Naive B cell (primary cell): ENCODE results near the gene MDH1. TPM values are rescaled to one million over a fixed set of nuclear protein-coding genes. Genes with fewer than 3 reads are reported as not detected.

ENCODE experiments used
- ATAC-seq, 2 donors: fragments of 150-1000 bp; cut with Tn5 transposase; 2 replicates each; pipeline ENCODE4 v1.10.0; 2021; ENCODE audit warnings: low read depth in 2 of 2, mild to moderate bottlenecking in 2 of 2, moderate library complexity in 2 of 2
- DNase-seq: peaks from one replicate; pipeline ENCODE4 v3.0.0; 2022
- H3K27ac Mint-ChIP-seq, 6 donors: one replicate each; pipeline ENCODE4 v1.8.0; 2020 to 2022; ENCODE audit warnings: mild to moderate bottlenecking in 6 of 6, mixed read lengths in 6 of 6, moderate library complexity in 5 of 6, inconsistent platforms in 2 of 6
- H3K27me3 Mint-ChIP-seq, 3 donors: one replicate each; pipeline ENCODE4 v1.8.0; 2021 to 2022; ENCODE audit warnings: mixed read lengths in 3 of 3, mild to moderate bottlenecking in 1 of 3
- H3K36me3 Mint-ChIP-seq, 2 donors: one replicate each; pipeline ENCODE4 v1.8.0; 2020 to 2022; ENCODE audit warnings: mixed read lengths in 2 of 2, inconsistent platforms in 1 of 2, mild to moderate bottlenecking in 1 of 2
- H3K4me1 Mint-ChIP-seq, 3 donors: one replicate each; pipeline ENCODE4 v1.8.0; 2020 to 2022; ENCODE audit warnings: mixed read lengths in 3 of 3, inconsistent platforms in 1 of 3, mild to moderate bottlenecking in 1 of 3, moderate library complexity in 1 of 3
- H3K4me3 Mint-ChIP-seq, 8 donors: one replicate each; pipeline ENCODE4 v1.8.0; 2020 to 2022; ENCODE audit warnings: mild to moderate bottlenecking in 8 of 8, mixed read lengths in 8 of 8, moderate library complexity in 8 of 8, inconsistent platforms in 2 of 8
- H3K9me3 Mint-ChIP-seq, 7 donors: one replicate each; pipeline ENCODE4 v1.8.0; 2020 to 2022; ENCODE audit warnings: mixed read lengths in 7 of 7, mild to moderate bottlenecking in 5 of 7, inconsistent platforms in 2 of 7, moderate library complexity in 1 of 7
- polyA plus RNA-seq, 6 donors: library from polyadenylated mRNA; unstranded; fragments of 300-500 nt; fragmentation: Illumina TruSeq; gene quantifications; one replicate each; pipeline ENCODE4 v1.2.3, GENCODE V29; 2021; ENCODE audit warnings: low read depth in 6 of 6

MDH1 gene
- polyA plus RNA-seq, 6 donors from 2014 or later, result 203 to 322 (median 271) TPM

GRCh38 chr2:63627866-63628265, 39.1 kb downstream of the MDH1 start:
- peaks cover 11 to 38% (median 23%) of the 10 kb centered on the region in 7 donors for H3K9me3 Mint-ChIP-seq
- H3K27me3 Mint-ChIP-seq, result peaks cover 4 to 18% (median 13%) of the 10 kb centered on the region in 3 donors
- peaks cover 0 to 19% of the 10 kb centered on the region in 2 donors for H3K36me3 Mint-ChIP-seq
- ATAC-seq (no peak), DNase-seq (no peak)
- no peak overlapping the region for H3K4me3 Mint-ChIP-seq
- H3K27ac Mint-ChIP-seq, result no peak overlapping the region
- no peaks in the 10 kb centered on the region for H3K4me1 Mint-ChIP-seq

GRCh38 chr2:63628403-63628942, 39.7 kb downstream of the MDH1 start:
- no peak for DNase-seq

GRCh38 chr2:63631501-63631900, 42.7 kb downstream of the MDH1 start:
- H3K27ac Mint-ChIP-seq, result no peak overlapping the region
- ATAC-seq (no peak), DNase-seq (no peak)
- H3K4me3 Mint-ChIP-seq, result no peak overlapping the region
- H3K27me3 Mint-ChIP-seq, result peaks cover 0 to 8% (median 7%) of the 10 kb centered on the region in 3 donors
- no peaks in the 10 kb centered on the region for H3K4me1 Mint-ChIP-seq
- H3K36me3 Mint-ChIP-seq, result peaks cover 0 to 19% of the 10 kb centered on the region in 2 donors
- peaks cover 20 to 67% (median 42%) of the 10 kb centered on the region in 7 donors for H3K9me3 Mint-ChIP-seq

More at GRCh38 chr2:63628403-63628942, 39.7 kb downstream of the MDH1 start:
- Mint-ChIP-seq H3K27me3 (peaks cover 4 to 13% (median 13%) of the 10 kb centered on the region in 3 donors), H3K9me3 (peaks cover 14 to 44% (median 27%) of the 10 kb centered on the region in 7 donors), H3K4me1 (no peaks in the 10 kb centered on the region), H3K27ac (no peak overlapping the region), H3K36me3 (peaks cover 0 to 19% of the 10 kb centered on the region in 2 donors), H3K4me3 (no peak overlapping the region)
- ATAC-seq, result no peak

- ATAC-seq (no peak), DNase-seq (no peak)
- peaks cover 20 to 71% (median 42%) of the 10 kb centered on the region in 7 donors for H3K9me3 Mint-ChIP-seq
- H3K36me3 Mint-ChIP-seq, result peaks cover 0 to 19% of the 10 kb centered on the region in 2 donors
- peaks cover 0 to 8% (median 7%) of the 10 kb centered on the region in 3 donors for H3K27me3 Mint-ChIP-seq
- H3K4me3 Mint-ChIP-seq, result no peak overlapping the region
- no peaks in the 10 kb centered on the region for H3K4me1 Mint-ChIP-seq
- no peak overlapping the region for H3K27ac Mint-ChIP-seq
Observed at GRCh38 chr2:63632382-63632781, 43.6 kb downstream of the MDH1 start.

- Mint-ChIP-seq H3K36me3 (no peaks in the 10 kb centered on the region), H3K27ac (no peak overlapping the region), H3K27me3 (peaks cover 0 to 11% (median 0%) of the 10 kb centered on the region in 3 donors), H3K9me3 (peaks cover 5 to 29% (median 12%) of the 10 kb centered on the region in 7 donors), H3K4me3 (no peak overlapping the region), H3K4me1 (no peaks in the 10 kb centered on the region)
- DNase-seq (no peak), ATAC-seq (no peak)
Observed at GRCh38 chr2:63639344-63639743, 50.6 kb downstream of the MDH1 start.

GRCh38 chr2:63642946-63643345, 54.2 kb downstream of the MDH1 start:
- H3K4me3 Mint-ChIP-seq, result no peak overlapping the region
- peaks cover 10 to 13% (median 11%) of the 10 kb centered on the region in 3 donors for H3K27me3 Mint-ChIP-seq
- DNase-seq (no peak), ATAC-seq (no peak)
- H3K27ac Mint-ChIP-seq, result no peak overlapping the region
- H3K4me1 Mint-ChIP-seq, result no peaks in the 10 kb centered on the region
- H3K36me3 Mint-ChIP-seq, result peaks cover 0 to 5% of the 10 kb centered on the region in 2 donors
- peaks cover 2 to 22% (median 7%) of the 10 kb centered on the region in 7 donors for H3K9me3 Mint-ChIP-seq

GRCh38 chr2:63643486-63643885, 54.7 kb downstream of the MDH1 start:
- Mint-ChIP-seq H3K9me3 (peaks cover 2 to 22% (median 7%) of the 10 kb centered on the region in 7 donors), H3K36me3 (peaks cover 0 to 5% of the 10 kb centered on the region in 2 donors), H3K4me3 (no peak overlapping the region), H3K27me3 (peaks cover 10 to 13% (median 11%) of the 10 kb centered on the region in 3 donors), H3K27ac (no peak overlapping the region), H3K4me1 (no peaks in the 10 kb centered on the region)
- no peak for ATAC-seq
- no peak for DNase-seq

- DNase-seq (no peak), ATAC-seq (no peak)
- H3K36me3 Mint-ChIP-seq, result peaks cover 0 to 5% of the 10 kb centered on the region in 2 donors
- peaks cover 7 to 20% (median 13%) of the 10 kb centered on the region in 3 donors for H3K27me3 Mint-ChIP-seq
- no peak overlapping the region for H3K4me3 Mint-ChIP-seq
- no peak overlapping the region for H3K27ac Mint-ChIP-seq
- no peaks in the 10 kb centered on the region for H3K4me1 Mint-ChIP-seq
- peaks cover 2 to 19% (median 7%) of the 10 kb centered on the region in 7 donors for H3K9me3 Mint-ChIP-seq
Observed at GRCh38 chr2:63648632-63649031, 59.9 kb downstream of the MDH1 start.

- Mint-ChIP-seq H3K27ac (no peak overlapping the region), H3K27me3 (peaks cover 5 to 20% (median 12%) of the 10 kb centered on the region in 3 donors), H3K4me1 (no peaks in the 10 kb centered on the region), H3K4me3 (no peak overlapping the region), H3K9me3 (peaks cover 4 to 28% (median 8%) of the 10 kb centered on the region in 7 donors), H3K36me3 (peaks cover 0 to 5% of the 10 kb centered on the region in 2 donors)
- ATAC-seq, result no peak
- DNase-seq, result no peak
Observed at GRCh38 chr2:63649829-63650228, 61.1 kb downstream of the MDH1 start.

GRCh38 chr2:63650756-63651155, 62.0 kb downstream of the MDH1 start:
- Mint-ChIP-seq H3K4me3 (no peak overlapping the region), H3K27ac (no peak overlapping the region), H3K36me3 (peaks cover 0 to 5% of the 10 kb centered on the region in 2 donors), H3K4me1 (no peaks in the 10 kb centered on the region), H3K9me3 (peaks cover 2 to 21% (median 6%) of the 10 kb centered on the region in 7 donors), H3K27me3 (peaks cover 1 to 20% (median 8%) of the 10 kb centered on the region in 3 donors)
- ATAC-seq (no peak), DNase-seq (no peak)

GRCh38 chr2:63651356-63651755, 62.6 kb downstream of the MDH1 start:
- Mint-ChIP-seq H3K27me3 (peaks cover 0 to 19% (median 8%) of the 10 kb centered on the region in 3 donors), H3K27ac (no peak overlapping the region), H3K9me3 (peaks cover 0 to 18% (median 5%) of the 10 kb centered on the region in 7 donors), H3K4me3 (no peak overlapping the region), H3K36me3 (peaks cover 0 to 5% of the 10 kb centered on the region in 2 donors), H3K4me1 (no peaks in the 10 kb centered on the region)
- DNase-seq, result no peak
- ATAC-seq, result no peak

GRCh38 chr2:63651861-63652651, 63.3 kb downstream of the MDH1 start:
- Mint-ChIP-seq H3K27ac (no peak overlapping the region), H3K36me3 (no peaks in the 10 kb centered on the region), H3K4me1 (no peaks in the 10 kb centered on the region), H3K9me3 (peaks cover 0 to 11% (median 1%) of the 10 kb centered on the region in 7 donors), H3K27me3 (peaks cover 0 to 12% (median 2%) of the 10 kb centered on the region in 3 donors), H3K4me3 (no peak overlapping the region)
- no peak for DNase-seq
- ATAC-seq, result no peak

- no peak for ATAC-seq
- H3K4me1 Mint-ChIP-seq, result no peaks in the 10 kb centered on the region
- no peaks in the 10 kb centered on the region for H3K36me3 Mint-ChIP-seq
- no peak overlapping the region for H3K4me3 Mint-ChIP-seq
- peaks cover 0 to 10% (median 0%) of the 10 kb centered on the region in 3 donors for H3K27me3 Mint-ChIP-seq
- no peak overlapping the region for H3K27ac Mint-ChIP-seq
- peaks cover 0 to 10% (median 1%) of the 10 kb centered on the region in 7 donors for H3K9me3 Mint-ChIP-seq
- no peak for DNase-seq
Observed at GRCh38 chr2:63652652-63652985, 63.9 kb downstream of the MDH1 start.

- Mint-ChIP-seq H3K4me3 (no peak overlapping the region), H3K27me3 (peaks cover 0 to 5% (median 2%) of the 10 kb centered on the region in 3 donors), H3K9me3 (peaks cover 0 to 10% (median 1%) of the 10 kb centered on the region in 7 donors), H3K4me1 (no peaks in the 10 kb centered on the region), H3K27ac (no peak overlapping the region), H3K36me3 (no peaks in the 10 kb centered on the region)
- ATAC-seq, result no peak
- DNase-seq, result no peak
Observed at GRCh38 chr2:63654959-63655358, 66.2 kb downstream of the MDH1 start.
